ENCODE results near the gene CACNG7. TPM values are rescaled to one million over a fixed set of nuclear protein-coding genes. Genes with fewer than 3 reads are reported as not detected.
A peak's percentile ranks its signal among the peaks of the same experiment; 100 is the strongest.

The CACNG7 gene
- total and polyA plus RNA-seq, 2 donors from 2014 or later, result not detected

DNA sequence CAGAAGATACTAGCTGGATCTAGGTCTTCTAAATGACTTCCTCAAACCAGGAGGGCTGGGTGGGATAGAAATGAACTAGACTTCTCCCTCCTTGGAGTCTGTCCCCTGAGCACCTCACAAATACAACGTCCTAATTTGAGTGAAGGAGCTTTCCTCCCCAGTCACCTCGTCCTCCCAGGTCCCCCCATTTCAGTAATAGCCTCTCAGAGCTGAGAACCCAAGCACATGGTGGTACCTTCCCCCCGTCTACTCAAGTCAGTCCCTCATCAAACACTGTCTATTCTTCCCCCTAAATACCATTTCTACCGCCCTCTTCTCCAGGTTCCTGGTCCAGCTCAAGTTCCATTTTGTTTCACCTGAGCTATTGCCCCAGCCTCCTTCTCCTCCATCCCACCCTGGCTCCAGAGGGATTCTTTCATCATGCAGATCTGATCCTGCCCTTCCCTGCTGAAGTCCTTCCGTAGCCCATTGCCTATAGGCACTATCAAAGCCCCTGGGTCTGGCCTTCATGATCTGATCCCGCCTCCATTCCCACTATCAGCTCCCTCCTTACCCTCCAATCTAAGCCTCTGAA is 32.3 kb upstream of the CACNG7 start:
- Histone ChIP-seq H3K36me3 (ENCODE audit: control insufficient read depth in 2 of 3, insufficient read depth in 3 of 3, low read length in 3 of 3) (peaks cover 0 to 3% (median 0%) of the 10 kb centered on the region in 3 donors), H3K27ac (ENCODE audit: low read depth in 2 of 2, low read length in 2 of 2) (no peak overlapping the region), H3K4me1 (ENCODE audit: control insufficient read depth in 2 of 3, insufficient read depth in 2 of 3, low read depth in 1 of 3, low read length in 3 of 3) (peaks cover 0 to 5% (median 3%) of the 10 kb centered on the region in 3 donors), H3K9ac (ENCODE audit: low read length in 3 of 3) (no peak overlapping the region), H3K27me3 (ENCODE audit: control insufficient read depth, insufficient read depth, low read length) (peaks cover 14% of the 10 kb centered on the region), H3K4me3 (ENCODE audit: low read length in 3 of 3) (no peak overlapping the region), H3K9me3 (ENCODE audit: control insufficient read depth in 2 of 3, insufficient read depth in 1 of 3, low read length in 3 of 3) (peaks cover 0 to 2% (median 0%) of the 10 kb centered on the region in 3 donors)
- DNase-seq (no peak), FAIRE-seq (no peak)
- intact Hi-C loops (cut with DNase I), result no loop called here
- TF ChIP-seq, protein P1, sequence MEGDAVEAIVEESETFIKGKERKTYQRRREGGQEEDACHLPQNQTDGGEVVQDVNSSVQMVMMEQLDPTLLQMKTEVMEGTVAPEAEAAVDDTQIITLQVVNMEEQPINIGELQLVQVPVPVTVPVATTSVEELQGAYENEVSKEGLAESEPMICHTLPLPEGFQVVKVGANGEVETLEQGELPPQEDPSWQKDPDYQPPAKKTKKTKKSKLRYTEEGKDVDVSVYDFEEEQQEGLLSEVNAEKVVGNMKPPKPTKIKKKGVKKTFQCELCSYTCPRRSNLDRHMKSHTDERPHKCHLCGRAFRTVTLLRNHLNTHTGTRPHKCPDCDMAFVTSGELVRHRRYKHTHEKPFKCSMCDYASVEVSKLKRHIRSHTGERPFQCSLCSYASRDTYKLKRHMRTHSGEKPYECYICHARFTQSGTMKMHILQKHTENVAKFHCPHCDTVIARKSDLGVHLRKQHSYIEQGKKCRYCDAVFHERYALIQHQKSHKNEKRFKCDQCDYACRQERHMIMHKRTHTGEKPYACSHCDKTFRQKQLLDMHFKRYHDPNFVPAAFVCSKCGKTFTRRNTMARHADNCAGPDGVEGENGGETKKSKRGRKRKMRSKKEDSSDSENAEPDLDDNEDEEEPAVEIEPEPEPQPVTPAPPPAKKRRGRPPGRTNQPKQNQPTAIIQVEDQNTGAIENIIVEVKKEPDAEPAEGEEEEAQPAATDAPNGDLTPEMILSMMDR (IDR thresholded peaks at IDR 0.05; ENCODE audit: borderline replicate concordance, extremely low read depth, insufficient read depth), result no peak

DNA sequence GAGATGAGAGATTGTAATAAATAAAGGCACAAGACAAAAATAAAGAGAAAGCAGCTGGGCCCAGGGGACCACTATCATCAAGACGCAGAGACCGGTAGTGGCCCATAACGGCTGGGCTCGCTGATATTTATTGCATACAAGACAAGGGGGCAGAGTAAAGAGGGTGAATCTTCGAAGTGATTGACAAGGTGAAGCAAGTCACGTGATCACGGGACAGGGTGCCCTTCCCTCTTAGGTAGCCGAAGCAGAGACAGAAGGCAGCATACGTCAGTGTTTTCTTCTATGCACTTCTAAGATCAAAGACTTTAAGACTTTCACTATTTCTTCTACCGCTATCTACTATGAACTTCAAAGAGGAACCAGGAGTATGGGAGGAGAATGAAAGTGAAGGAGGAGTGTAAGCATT is 31.7 kb upstream of the CACNG7 start:
- H3K9ac ChIP-seq (ENCODE audit: low read length in 3 of 3), result no peak overlapping the region
- H3K27ac ChIP-seq (ENCODE audit: low read depth in 2 of 2, low read length in 2 of 2), result no peak overlapping the region
- TF ChIP-seq, protein P1 (IDR thresholded peaks at IDR 0.05; ENCODE audit: borderline replicate concordance, extremely low read depth, insufficient read depth), result no peak
- intact Hi-C loops (cut with DNase I), result no loop called here
- DNase-seq, result peak in 1 of 5 donors; percentile 16
- H3K4me3 ChIP-seq (ENCODE audit: low read length in 3 of 3), result no peak overlapping the region
- no peak for FAIRE-seq
- H3K4me1 ChIP-seq (ENCODE audit: control insufficient read depth in 2 of 3, insufficient read depth in 2 of 3, low read depth in 1 of 3, low read length in 3 of 3), result peaks cover 0 to 5% (median 3%) of the 10 kb centered on the region in 3 donors
- peaks cover 0 to 2% (median 0%) of the 10 kb centered on the region in 3 donors for H3K9me3 ChIP-seq (ENCODE audit: control insufficient read depth in 2 of 3, insufficient read depth in 1 of 3, low read length in 3 of 3)
- H3K36me3 ChIP-seq (ENCODE audit: control insufficient read depth in 2 of 3, insufficient read depth in 3 of 3, low read length in 3 of 3), result peaks cover 0 to 3% (median 0%) of the 10 kb centered on the region in 3 donors
- peaks cover 16% of the 10 kb centered on the region for H3K27me3 ChIP-seq (ENCODE audit: control insufficient read depth, insufficient read depth, low read length)

DNA sequence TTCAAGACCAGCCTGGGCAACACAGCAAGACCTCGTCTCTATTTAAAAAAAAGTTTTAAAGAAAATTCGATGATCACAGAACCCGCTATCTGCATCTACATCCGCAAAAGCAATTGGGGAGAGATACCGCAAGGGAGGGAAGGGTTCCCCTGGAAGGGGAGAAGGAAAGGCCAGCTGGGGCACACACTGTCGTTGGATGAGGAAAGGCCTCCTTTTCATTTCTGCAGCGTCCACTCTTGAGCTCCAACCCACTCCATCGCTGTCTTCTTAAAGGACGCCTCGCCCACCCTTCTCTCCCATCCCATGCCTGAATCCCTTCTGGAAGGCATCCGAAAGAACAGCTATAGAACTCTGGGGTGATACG is 30.3 kb upstream of the CACNG7 start:
- peaks cover 0 to 5% (median 3%) of the 10 kb centered on the region in 3 donors for H3K4me1 ChIP-seq (ENCODE audit: control insufficient read depth in 2 of 3, insufficient read depth in 2 of 3, low read depth in 1 of 3, low read length in 3 of 3)
- H3K27ac ChIP-seq (ENCODE audit: low read depth in 2 of 2, low read length in 2 of 2), result no peak overlapping the region
- TF ChIP-seq, protein P1 (IDR thresholded peaks at IDR 0.05; ENCODE audit: borderline replicate concordance, extremely low read depth, insufficient read depth), result no peak
- FAIRE-seq (no peak), DNase-seq (peak in 1 of 5 donors; percentile 45)
- H3K9me3 ChIP-seq (ENCODE audit: control insufficient read depth in 2 of 3, insufficient read depth in 1 of 3, low read length in 3 of 3), result peaks cover 0 to 2% (median 0%) of the 10 kb centered on the region in 3 donors
- peak overlapping the region; percentile 52 to 83 (median 72) for H3K4me3 ChIP-seq (ENCODE audit: low read length in 3 of 3)
- H3K36me3 ChIP-seq (ENCODE audit: control insufficient read depth in 2 of 3, insufficient read depth in 3 of 3, low read length in 3 of 3), result peaks cover 0 to 3% (median 0%) of the 10 kb centered on the region in 3 donors
- peaks cover 18% of the 10 kb centered on the region for H3K27me3 ChIP-seq (ENCODE audit: control insufficient read depth, insufficient read depth, low read length)
- H3K9ac ChIP-seq (ENCODE audit: low read length in 3 of 3), result peak overlapping the region in 2 of 3 donors; percentile 46 to 77
- intact Hi-C loops (cut with DNase I), result no loop called here
